Suppressor macrophage treated with lipopolysaccharide for 1 hour (primary cell): ENCODE results near the gene TFAP2D.

Experiments
- DNase-seq, 3 donors: peaks; one replicate each; pipeline ENCODE4 v3.0.0-alpha.2; 2020 to 2022

The TFAP2D gene

DNA sequence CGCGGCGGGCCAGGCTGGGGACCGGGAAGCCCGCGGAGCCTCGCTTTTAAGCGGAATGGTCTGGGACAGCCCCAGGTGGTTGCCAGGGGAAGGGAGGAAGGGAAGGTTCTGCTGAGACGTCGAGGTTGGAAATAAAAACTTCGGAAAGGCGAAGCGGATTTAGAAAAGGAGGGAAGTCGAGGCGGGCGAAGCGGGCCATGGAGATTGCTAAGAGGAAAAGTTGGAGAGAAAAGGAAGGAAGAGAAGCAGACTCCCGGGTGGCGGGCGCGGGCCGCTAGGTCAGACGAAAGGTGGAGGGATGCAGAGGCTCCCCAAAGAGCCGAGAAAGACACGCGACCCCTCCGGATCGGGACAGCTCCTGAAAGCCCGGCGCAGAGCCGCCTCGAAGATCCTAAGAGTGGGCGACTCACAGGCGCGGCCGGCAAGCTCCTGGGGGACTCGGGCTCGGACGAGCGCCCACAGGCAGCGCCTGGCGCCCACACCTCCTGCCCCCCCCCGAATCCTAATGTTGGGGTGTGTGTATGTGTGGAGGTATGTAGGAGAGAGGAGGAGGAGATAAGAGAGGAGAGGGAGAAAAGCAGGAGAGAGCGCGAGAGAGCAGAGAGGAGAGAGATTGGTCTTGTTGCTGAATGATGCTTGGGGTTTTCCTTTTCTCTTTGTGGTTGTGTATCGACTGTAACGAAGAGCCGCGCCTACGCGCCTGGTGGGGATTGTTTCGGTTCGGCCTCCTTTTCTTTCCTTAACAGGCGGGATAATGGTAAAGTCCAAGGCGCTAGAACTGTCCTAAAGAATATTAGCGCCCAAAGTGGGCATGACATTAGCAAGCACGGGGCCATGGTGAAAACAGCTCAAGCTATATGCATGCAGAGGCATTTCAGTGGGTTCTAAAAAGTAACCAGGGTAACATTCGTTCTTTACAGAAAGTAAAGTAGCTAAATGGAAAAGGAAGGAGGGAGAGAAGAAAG, 106.9 kb downstream of the TFAP2D start:
- peak in 2 of 3 donors; percentile 8 to 38 for DNase-seq

DNA sequence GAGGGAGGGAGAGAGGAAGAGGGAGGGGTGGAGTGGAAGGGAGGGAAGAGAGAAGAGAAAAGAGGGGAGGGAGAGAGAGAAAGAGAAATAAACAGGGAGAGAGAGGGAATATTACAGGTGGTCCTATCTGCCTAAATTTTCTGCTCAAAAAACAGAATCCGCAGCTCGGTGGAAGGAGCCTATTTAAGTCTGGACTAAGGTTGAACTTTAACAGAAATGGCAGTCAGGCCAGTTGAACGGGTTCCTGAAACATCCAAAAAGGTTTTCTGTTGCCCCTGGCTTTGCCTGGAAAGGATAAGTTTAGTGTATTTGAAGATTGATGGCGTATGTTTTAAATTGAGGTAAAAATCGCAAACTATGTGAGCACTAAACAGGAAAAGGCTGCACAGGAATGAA, 107.5 kb downstream of the TFAP2D start:
- DNase-seq: no peak

DNA sequence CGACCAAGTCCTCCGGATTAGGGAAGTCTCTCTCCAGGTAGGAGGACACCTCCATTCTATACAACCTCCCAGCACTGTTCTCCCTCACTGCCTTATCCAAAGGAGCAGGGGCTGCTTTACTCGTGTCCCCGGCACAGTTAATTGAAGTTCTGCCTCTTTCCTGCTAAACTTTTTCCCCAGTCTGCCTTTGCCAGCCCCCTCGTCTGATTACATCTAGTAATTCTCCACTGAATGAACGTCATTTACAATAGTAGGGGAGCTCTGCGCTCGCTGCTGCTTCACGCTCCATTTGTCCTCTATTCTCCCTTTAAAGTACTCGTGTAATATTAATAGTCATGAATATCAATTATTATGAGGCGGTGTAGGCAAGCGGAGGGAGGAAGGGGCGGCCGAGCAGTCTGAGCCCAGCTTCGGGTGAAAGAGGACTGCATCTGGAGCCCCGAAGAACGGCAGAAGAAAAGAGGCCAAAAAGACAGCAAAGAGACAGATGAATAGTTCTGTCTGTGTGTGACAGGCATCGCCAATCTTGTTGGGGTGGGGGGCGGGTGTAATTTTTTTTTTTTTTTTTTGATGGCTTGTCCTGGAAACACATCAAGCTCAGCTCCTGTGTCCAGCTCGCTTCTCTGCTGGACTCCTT, 108.2 kb downstream of the TFAP2D start:
- no peak for DNase-seq

DNA sequence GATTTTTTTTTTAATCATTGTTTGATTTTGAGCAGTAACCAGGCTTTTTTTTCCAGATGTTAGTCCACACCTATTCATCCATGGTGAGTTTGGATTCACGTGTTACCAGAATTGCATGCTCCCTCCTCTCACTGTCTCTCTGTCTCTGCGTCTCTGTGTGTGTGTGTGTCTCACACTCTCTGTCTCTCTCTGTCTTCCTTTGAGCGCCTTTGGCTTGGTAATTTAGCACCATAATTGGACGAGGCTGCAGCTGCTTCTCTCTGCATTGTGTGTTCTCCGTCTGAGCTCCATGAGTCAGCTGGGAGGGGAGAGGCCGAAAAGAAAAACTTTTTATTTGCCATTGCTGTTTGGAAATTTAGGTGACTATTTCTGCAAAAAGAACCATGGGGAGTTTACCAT, 108.8 kb downstream of the TFAP2D start:
- DNase-seq: peak in 1 of 3 donors; percentile 2
